NAMALWA (cell line): ENCODE data around the gene NALF2.

Experiments
- DNase-seq: peaks from one replicate; pipeline ENCODE4 v3.0.0-alpha.2; 2015; ENCODE audit warnings: low spot score

The NALF2 gene

GRCh38 chrX:69530306-69530705, 26.2 kb downstream of the NALF2 start:
- DNase-seq: no peak

GRCh38 chrX:69531031-69531755, 27.1 kb downstream of the NALF2 start:
- DNase-seq: no peak

GRCh38 chrX:69535661-69536060, 31.5 kb downstream of the NALF2 start:
- no peak for DNase-seq

- peak; percentile 70 for DNase-seq
These were observed 34.3 kb downstream of the NALF2 start for GRCh38 chrX:69538321-69538876.

GRCh38 chrX:69539437-69539836, 35.3 kb downstream of the NALF2 start:
- peak; percentile 53 for DNase-seq

- no peak for DNase-seq
These were observed 37.8 kb downstream of the NALF2 start for GRCh38 chrX:69541956-69542355.

GRCh38 chrX:69543572-69543971, 39.4 kb downstream of the NALF2 start:
- no peak for DNase-seq

- no peak for DNase-seq
These were observed 42.3 kb downstream of the NALF2 start for GRCh38 chrX:69546417-69546816.

GRCh38 chrX:69546978-69547377, 42.9 kb downstream of the NALF2 start:
- no peak for DNase-seq

- no peak for DNase-seq
These were observed 47.4 kb downstream of the NALF2 start for GRCh38 chrX:69551421-69552009.

GRCh38 chrX:69552512-69552911, 48.4 kb downstream of the NALF2 start:
- no peak for DNase-seq
